ENCODE measurements around the gene KHDRBS1. TPM values are rescaled to one million over a fixed set of nuclear protein-coding genes. Genes with fewer than 3 reads are reported as not detected.

Gene KHDRBS1

Small RNAs within 50 kb of the gene (small RNA-seq; reads per million reads assigned to genes)
- not detected for gene MIR5585 (ENCODE audit: insufficient read depth)
- not detected for gene RF00017 (ENCODE audit: insufficient read depth)

All from mesendoderm (in vitro differentiated cells).